HG03571 (cell line): ENCODE measurements around the gene ABCB1.
"Not testable (repeated sequence)": the region's sequence is repeated elsewhere in the genome, so short reads cannot be mapped to it uniquely, and the experiment has no call there.

Source experiments
- ATAC-seq: cut with Tn5 transposase; IDR thresholded peaks from one replicate; pipeline ENCODE4 v1.9.1; 2021; ENCODE audit not compliant: unreplicated experiment

ABCB1 gene

DNA sequence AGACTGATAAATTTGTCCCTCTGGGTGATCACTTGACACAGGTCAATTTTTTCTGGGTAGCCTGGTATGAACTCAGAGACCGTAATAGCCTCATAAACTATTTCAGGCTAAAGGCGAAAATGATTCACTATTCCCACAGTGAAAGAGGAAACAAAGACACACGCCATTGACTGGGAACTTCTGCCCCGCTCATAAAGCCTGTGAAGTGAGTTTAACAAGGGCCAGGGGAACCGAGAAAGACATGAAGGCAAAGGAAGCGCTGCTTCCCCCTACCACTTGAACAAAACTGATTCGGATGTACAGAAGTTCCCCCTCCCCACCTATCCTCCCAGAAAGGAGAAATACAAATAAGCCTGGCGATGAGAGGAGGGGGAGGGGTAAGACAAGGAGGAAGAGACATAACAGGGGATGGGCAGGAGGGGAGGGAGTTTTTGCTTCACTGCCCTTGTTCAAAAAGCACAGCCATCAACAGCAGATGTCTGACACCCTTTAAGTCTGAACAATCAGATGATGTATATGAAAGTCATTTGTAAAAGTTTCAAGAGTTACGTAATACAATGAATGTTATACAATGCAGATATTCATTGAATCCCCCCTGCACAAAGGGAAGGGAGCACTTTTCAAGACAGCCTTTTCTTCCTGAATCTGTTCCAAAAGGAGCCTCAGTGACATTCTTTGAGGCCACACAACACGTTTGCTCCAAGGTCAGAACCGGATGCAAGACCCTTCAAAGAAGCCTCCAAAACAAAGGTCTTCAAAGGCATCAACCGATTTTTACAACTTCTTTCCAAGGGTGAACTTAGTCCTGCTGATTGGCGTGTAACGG is 125.9 kb downstream of the ABCB1 start:
- peak; percentile 72 for ATAC-seq

- ATAC-seq = no peak
Observed at GRCh38 chr7:87473986-87474385, 126.7 kb downstream of the ABCB1 start.

DNA sequence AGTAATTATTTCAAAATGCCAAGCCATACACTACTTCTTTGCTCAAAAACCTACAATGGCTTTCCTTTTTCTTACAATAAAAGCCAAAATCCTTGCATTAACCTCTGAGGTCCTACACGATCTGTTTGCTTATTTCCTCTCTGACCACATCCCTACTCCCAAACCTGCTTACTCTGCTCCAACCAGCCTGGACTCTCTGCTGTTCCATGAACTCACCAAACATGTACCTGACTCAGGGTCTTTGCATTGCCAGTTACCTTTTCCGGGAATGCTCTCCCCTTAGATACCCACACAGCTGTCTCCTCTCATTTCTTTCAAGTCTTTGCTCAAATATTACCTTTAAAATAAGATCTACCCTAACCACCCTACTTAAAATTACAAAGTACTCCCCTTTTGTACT is 127.5 kb downstream of the ABCB1 start:
- ATAC-seq = no peak

GRCh38 chr7:87471473-87471872 is 129.2 kb downstream of the ABCB1 start:
- no peak for ATAC-seq

- ATAC-seq = not testable (repeated sequence)
Observed at GRCh38 chr7:87469204-87469603, 131.5 kb downstream of the ABCB1 start.

GRCh38 chr7:87465534-87465880 is 135.2 kb downstream of the ABCB1 start:
- ATAC-seq = not testable (repeated sequence)

DNA sequence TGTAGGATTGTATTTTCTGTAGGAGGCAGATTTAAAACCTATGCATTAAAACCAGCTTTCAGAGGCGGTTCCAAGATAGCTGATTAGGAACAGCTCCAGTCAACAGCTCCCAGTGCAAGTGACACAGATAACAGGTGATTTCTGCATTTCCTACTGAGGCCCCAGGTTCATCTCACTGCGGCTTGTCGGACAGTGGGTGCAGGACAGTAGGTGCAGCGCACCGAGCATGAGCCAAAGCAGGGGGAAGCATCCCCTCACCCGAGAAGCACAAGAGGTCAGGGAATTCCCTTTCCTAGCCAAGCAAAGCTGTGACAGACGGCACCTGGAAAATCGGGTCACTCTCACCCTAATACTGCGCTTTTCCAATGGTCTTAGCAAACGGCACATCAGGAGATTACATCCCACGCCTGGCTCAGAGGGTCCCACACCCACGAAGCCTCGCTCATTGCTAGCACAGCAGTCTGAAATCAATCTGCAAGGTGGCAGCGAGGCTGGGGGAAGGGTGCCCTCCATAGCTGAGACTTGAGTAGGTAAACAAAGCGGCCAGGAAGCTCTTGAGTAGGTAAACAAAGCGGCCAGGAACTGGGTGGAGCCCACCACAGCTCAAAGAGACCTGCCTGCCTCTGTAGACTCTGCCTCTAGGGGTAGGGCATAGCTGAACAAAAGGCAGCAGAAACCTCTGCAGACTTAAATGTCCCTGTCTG is 135.7 kb downstream of the ABCB1 start:
- ATAC-seq = not testable (repeated sequence)

DNA sequence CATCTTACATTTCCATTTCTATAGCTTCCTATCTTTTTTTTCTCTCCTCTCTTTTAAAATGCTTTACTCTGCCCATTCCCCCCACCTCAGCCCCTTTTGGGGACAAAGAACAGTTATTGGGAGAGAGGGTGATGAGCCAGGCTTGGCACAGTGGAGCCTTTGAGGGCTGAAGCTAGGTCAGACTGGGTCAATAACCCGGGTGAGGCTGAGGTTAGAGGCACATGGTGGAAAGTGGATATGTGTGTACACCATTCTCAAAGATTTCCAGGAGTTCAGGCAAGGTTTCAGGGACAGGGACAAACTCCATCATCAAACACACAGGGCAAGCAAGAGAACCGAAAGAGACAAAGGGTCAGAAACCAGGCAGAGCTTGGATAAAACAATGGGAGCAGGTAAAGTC is 136.7 kb downstream of the ABCB1 start:
- ATAC-seq = no peak

DNA sequence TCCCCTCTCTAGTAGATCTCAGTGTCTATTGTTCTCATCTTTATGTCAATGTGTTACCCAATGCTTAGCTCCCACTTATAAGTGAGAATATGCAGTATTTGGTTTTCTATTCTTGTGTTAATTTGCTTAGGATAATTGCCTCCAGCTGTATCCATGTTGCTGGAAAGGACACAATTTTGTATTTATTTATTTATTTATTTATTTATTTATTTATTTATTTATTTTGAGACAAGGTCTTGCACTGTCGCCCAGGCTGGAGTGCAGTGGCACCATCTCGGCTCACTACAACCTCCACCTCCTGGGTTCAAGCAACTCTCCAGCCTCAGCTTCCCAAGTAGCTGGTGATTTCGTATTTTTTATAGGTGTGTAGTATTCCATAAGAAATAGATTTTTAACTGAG is 140.2 kb downstream of the ABCB1 start:
- ATAC-seq = not testable (repeated sequence)

DNA sequence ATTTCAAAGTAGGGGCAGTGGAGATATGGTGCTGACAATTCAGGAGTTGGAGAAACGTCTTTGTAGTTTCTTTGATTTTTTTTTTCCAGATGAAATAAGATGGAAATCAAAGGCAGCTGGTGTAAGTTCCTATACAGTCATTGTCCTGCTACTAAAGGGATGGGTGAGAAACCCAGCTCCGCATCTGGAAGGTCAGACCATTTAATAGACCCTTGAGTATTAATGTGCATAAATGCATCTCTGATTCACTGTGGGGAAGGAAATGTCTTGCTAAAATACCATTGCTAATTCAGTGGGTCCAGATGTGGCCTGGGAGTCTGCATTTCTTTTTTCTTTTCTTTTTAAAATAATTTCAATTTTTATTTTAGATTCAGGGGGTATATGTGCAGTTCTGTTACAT is 140.7 kb downstream of the ABCB1 start:
- ATAC-seq = no peak

DNA sequence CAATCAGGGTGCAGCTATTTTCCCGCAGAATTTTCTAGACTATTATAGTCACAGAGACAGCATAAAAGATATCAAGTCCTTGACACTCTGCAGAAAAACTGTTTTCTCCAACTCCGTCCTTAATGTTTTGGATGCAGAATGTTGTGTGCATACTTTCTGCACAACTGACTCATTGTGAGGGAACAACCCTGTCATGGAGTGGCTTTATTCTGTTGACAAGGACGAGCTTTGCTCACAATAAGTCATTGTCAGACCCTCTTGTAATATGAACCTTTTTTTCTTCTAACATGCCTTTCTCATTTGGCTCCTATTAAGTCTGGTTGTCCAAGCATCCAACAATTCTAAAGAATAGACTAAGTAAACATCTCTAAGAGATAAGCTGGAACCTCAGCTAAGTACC is 142.5 kb downstream of the ABCB1 start:
- no peak for ATAC-seq

- no peak for ATAC-seq
Observed at GRCh38 chr7:87456247-87456646, 144.4 kb downstream of the ABCB1 start.
